Activated CD4-positive, CD25-positive, alpha-beta regulatory T cell treated with anti-CD3 and anti-CD28 coated beads, Interleukin-2, amount 50 U/mL, for 16 hours (primary cell): ENCODE results near the gene CNPY2.
"Not testable (repeated sequence)": the region's sequence is repeated elsewhere in the genome, so short reads cannot be mapped to it uniquely, and the experiment has no call there.

Experiments used
- DNase-seq: peaks from one replicate; pipeline ENCODE4 v3.0.0-alpha.2; 2020; ENCODE audit warnings: low read depth, low spot score

Gene CNPY2

DNA sequence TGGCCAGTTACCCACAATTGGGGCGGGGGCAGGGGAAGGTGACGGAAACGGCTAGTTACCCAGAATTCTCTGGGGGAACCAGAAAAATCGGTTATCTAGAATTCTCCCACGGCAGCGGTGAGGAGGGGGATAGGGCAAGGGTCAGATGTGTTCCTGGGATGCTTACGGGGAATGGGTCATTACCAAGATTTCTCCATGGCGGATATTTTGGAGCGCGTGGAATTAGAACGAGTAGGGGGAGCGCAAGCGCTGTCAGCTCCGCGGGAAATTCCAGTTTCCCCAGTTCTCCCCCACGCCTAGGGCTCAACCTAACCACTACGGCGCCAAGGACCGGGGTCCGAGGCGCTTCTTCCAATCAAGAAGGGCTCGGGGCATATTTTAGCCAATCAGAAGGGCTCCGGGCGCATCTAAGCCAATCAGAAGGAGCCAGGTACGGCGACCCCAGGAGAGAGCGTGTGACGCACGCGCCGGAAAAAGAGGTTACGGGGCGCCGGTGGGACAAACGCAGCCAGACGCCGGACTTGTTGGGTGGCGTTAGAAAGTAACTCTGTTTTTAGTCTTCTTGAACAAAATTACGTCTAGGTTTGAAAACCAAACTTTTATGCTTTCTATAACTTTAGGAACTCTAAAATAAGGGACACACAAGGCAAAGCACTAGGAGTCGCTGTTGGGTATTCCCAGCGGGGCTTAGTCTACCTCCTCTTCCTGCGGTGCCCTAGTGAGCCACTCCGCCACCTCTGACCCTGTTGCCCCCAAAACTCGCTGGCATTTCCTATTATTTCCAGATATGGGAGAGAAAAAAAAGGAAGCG, 18.1 kb upstream of the CNPY2 start, which contains the start of gene PAN2:
Gene PAN2 (minus strand): TSS at position 322 of the 811 bp plus-strand sequence. CDS start 906 bp downstream, outside the sequence.
- DNase-seq, result peak; percentile 87

DNA sequence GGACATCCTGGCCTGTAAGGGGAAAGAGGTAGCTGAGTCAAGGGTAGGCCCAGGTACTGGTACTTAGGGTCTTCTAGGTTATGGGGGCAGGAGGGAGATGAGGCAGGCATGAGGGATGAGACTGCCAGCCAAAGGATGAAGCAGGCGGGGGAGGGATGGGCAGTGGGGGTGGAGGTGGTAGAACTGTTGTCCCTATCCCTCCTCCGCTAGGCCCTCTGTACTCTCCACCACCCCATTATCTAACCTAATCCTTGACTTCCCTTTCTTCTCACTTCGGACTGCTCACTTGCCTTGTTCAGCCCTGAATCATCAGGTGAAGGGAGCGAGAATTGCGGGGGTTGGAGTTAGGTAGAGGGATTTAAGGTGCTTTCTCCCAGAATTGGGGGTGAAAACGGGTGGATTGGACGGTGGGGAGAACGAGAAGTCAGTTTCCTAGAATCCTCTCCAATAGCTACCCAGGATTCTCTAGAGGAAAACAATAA, 17.4 kb upstream of the CNPY2 start:
- no peak for DNase-seq

GRCh38 chr12:56332512-56333196, 16.9 kb upstream of the CNPY2 start:
- DNase-seq, result no peak

DNA sequence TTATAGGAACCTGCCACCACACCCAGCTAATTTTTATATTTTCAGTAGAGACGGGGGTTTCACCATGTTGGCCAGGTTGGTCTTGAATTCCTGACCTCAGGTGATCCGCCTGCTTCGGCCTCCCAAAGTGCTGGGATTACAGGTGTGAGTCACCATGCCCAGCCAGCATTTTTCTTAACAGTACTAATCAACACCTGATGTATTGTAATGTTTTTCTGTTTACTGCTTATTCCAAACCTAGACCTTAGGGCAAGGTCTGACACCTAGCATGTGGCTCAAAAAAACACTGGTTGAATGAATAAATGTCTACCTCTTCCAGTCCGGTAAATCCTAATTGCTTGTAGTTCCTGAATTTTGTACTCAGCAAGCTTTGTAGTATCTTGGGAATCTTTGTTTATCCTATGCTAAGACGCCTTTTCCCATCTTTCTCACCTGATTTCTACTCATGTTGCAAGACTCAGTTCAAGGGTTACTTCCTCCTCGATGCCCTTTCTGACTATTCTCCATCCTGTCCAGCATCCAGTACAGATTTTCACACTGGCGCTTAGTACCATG, 15.2 kb upstream of the CNPY2 start:
- DNase-seq, result no peak

DNA sequence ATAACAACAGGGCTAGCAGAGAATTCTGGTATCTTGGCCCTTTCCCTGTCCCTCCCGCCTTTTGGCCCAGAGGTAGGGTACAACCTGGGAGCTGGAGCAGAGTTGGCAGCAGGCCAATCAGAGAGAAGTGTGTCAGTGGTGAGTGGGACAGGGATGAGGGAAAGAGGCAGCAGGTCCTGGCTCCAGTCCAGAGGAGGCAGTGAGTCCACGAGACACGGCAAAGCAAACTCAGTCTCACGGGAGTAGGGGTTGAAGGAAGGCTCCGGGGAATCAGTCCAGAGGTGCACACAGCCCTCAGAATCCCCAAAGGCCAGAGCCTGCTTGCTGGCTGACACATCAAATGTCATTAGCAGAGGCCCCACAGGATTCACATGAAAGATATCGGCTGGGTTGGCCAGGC, 10.7 kb upstream of the CNPY2 start:
- DNase-seq, result no peak

DNA sequence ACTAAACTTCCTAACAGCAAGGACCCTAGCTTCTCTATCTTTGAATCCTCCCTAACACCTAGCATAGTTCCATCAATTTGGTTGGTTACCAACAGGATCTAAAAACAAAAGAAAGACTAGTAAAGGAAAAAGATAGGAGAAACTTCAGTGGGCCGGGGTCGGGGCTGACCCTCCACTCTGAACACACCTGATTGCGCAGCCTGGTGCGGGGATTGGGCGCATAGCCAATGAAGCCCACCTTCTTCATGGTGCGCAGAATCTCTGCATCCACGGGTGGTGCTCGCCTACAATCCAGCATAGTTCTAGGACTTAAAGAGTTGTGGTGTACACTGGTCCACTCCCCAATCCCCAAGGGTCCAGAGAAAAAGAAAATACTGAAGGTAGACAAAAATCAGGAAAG, 10.3 kb upstream of the CNPY2 start:
- DNase-seq, result no peak

GRCh38 chr12:56324206-56324605, 8.4 kb upstream of the CNPY2 start:
- DNase-seq, result no peak

DNA sequence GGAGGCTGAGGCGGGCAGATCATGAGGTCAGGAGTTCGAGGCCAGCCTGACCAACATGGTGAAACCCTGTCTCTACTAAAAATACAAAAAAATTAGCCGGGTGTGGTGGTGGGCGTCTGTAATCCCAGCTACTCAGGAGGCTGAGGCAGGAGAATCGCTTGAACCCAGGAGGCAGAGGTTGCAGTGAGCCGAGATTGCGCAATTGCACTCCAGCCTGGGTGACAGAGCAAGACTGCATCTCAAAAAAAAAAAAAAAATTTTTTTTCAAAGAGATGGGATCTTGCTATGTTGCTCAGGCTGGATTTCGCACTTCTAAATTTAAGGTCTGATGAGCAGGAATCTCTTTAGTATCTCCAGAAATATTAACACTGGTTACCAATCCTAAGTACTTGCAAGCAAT, 5.8 kb upstream of the CNPY2 start:
- not testable (repeated sequence) for DNase-seq

DNA sequence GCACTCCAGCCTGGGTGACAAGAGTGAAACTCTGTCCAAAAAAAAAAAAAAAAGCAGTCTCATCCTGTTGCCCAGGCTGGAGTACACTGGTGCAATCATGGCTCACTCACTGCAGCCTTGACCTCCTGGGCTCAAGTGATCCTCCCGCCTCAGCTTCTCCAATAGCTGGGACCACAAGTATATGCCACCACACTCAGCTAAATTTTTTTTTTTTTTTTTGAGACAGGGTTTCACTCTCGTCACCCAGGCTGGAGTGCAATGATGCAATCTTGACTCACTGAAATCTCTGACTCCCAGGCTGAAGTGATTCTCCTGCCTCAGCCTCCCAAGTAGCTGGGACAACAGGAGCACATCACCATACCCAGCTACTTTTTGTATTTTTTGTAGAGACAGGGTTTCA, 5.2 kb upstream of the CNPY2 start:
- no peak for DNase-seq

GRCh38 chr12:56317675-56318074, 1.9 kb upstream of the CNPY2 start:
- no peak for DNase-seq

DNA sequence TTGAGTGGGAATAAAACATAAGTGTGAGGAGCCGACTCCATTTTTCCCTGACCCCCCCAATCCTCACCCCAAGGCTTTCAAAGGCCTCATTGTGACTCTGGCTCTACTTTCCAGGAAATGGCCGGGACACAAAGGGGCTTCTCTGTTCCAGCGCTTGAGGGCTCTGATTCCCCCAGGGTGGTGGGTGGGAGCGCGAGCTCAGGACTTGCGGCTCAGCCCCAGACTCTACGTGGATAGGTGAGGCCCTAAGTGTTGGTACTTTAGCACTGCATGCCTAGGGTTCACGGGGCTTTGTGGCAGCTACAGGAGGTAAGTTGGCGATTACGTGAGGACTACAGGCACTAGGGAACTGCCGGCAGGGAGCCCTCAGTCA, 553 bp downstream of the CNPY2 start:
- no peak for DNase-seq

- no peak for DNase-seq
Measured at GRCh38 chr12:56311003-56311402, 4.8 kb downstream of the CNPY2 start.

DNA sequence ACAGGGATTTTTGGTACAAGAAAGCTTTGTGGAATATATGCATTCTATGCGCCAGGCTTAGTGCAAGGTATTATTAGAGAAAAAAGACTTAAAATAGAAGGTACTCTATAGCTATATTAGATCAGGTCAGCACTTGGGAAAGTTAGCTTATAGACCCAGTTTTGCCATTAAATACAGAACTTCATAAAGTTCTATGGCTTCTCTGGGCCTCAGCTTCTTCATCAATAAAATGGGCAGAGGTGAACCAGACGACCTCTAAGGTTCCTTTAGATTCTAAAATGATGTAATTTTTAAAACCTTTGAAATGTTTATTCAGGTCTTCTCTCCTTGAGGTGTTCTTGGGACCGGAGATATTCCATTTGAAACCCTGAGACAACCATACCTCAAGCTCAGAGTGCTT, 7.1 kb downstream of the CNPY2 start:
- DNase-seq, result no peak

DNA sequence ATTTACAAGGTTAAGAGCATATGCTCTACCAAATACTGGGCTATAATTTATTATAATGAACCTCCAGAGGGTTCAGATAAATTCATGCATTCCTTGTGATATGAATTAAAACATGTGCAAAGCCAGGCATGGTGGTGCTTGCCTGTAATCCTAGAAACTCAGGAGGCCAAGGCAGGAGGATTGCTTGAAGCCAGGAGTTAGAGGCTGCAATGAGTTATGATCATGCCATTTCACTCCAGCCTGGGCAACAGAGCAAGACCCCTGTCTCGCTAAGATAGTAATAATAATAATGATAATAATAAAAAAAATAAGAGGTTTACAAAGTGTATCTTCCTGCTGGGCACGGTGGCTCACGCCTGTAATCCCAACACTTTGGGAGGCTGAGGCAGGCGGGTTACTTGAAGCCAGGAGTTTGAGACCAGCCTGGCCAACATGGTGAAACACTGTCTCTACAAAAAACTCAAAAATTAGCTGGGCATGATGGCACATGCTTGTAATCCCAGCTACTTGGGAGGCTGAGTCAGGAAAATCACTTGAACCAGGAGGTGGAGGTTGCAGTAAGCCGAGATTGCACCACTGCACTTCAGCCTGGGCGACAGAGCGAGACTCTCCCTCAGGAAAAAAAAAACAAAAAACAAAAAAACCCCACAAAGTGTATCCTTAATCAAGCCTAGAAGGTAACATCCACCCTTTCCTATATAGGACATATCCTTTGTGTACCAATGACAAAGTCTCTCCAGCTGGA, 8.4 kb downstream of the CNPY2 start:
- DNase-seq, result no peak

- no peak for DNase-seq
Measured at GRCh38 chr12:56304872-56305590, 10.8 kb downstream of the CNPY2 start.

DNA sequence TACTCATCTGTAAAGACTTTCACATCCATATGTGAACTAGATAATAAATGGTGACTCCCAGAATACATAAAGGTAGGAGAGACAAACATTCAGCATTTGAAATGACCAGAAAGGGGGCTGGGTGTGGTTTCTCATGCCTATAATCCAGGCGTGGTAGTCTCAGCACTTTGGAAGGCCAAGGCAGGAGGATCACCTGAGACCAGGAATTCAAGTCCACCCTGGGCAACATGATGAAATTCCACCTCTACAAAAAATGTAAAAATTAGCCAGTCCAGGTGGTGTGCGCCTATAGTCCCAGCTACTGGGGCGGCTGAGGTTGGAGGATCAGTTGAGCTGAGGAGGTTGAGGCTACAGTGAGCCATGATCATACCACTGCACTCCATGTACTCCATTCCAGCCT, 11.5 kb downstream of the CNPY2 start:
- DNase-seq, result no peak

GRCh38 chr12:56300644-56301464, 14.9 kb downstream of the CNPY2 start:
- DNase-seq, result no peak

- peak; percentile 98 for DNase-seq
Measured at GRCh38 chr12:56299853-56300643, 15.7 kb downstream of the CNPY2 start, which contains the start of gene CS. Gene CS (minus strand): TSS chr12:56300330. CDS start chr12:56300201, 129 bp downstream.

GRCh38 chr12:56299308-56299852, 16.4 kb downstream of the CNPY2 start:
- DNase-seq, result no peak
